HepG2 (cell line): ENCODE results near the gene CCSER1.

ENCODE experiments used
- HNF4A ChIP-seq: sonication (generic); formaldehyde crosslinking; IDR thresholded peaks from 2 replicates; pipeline ENCODE4 v1.4.0; 2020; ENCODE audit warnings: missing genetic modification reagents
- MTF2 ChIP-seq: sonication (generic); formaldehyde crosslinking; IDR thresholded peaks from 2 replicates; pipeline ENCODE4 v1.5.0; 2020; ENCODE audit warnings: missing genetic modification reagents, borderline replicate concordance

GRCh38 chr4:90246816-90247215 is 119.6 kb downstream of the CCSER1 start:
- no peak for TF ChIP-seq HNF4A (CRISPR knock-in tag)
- no peak for TF ChIP-seq MTF2 (CRISPR knock-in tag)
